Erythroblast (primary cell): Measurements from ENCODE around the gene SLC5A9.

Source experiments
- GATA1 ChIP-seq: IDR thresholded peaks from 2 replicates; pipeline ENCODE4 v1.6.1; 2011; ENCODE audit warnings: low read depth, mild to moderate bottlenecking, control low read depth, low read length, moderate library complexity
- POLR2A ChIP-seq: IDR thresholded peaks from 2 replicates; pipeline ENCODE4 v1.6.1; 2011; ENCODE audit warnings: mild to moderate bottlenecking, low read length

GRCh38 chr1:48208251-48208650, 14.3 kb upstream of the SLC5A9 start:
- no peak for TF ChIP-seq POLR2A
- no peak for TF ChIP-seq GATA1
